ENCODE measurements around the gene TBC1D2.

TBC1D2 gene

GRCh38 chr9:98211260-98211659, 44.2 kb downstream of the TBC1D2 start:
- FAIRE-seq = no peak

GRCh38 chr9:98210435-98210834, 45.0 kb downstream of the TBC1D2 start:
- no peak for FAIRE-seq

GRCh38 chr9:98209530-98209929, 45.9 kb downstream of the TBC1D2 start:
- no peak for FAIRE-seq

DNA sequence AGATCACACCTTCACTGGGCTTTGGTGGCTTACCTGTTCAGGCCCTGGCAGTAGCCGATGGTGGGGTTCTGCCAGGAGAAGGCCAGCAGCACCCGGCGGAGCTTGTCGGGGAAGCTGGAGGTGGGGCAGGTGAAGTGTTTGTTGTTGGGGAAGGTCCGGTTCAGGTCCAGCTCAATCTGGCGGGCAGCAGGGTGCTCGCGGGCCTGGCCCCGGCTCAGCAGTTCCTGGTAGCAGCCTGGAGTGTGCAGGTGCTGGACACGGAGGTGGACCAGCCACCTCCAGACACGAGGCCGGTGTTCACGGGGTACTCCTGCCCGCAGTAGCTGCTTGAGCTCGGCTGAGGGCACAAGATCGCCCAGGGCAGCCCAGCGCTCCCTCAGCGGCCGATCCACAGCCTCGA, 46.8 kb downstream of the TBC1D2 start:
- no peak for FAIRE-seq

- no peak for FAIRE-seq
These were observed 47.8 kb downstream of the TBC1D2 start for GRCh38 chr9:98207606-98208005.

- FAIRE-seq = no peak
These were observed 48.7 kb downstream of the TBC1D2 start for GRCh38 chr9:98206754-98207153.

DNA sequence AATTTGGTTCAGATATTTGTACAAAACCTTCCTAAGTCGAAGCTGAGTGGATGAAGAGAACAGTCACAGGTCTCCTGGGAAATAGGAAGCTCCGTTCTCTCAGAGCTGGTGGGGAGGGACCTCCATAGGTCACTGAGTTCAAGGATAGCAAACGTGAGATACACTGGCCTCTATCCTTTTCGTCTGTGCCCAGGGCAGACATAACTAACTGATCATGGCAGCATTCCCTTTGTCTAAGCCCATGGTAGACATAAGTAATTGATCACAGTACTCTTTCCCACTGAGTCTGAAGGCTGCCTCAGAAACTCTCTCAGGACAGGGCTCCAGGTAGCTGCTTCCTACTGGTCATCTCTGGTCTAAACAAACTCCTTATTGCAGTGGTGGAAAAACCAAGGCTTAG, 50.8 kb downstream of the TBC1D2 start:
- no peak for FAIRE-seq

DNA sequence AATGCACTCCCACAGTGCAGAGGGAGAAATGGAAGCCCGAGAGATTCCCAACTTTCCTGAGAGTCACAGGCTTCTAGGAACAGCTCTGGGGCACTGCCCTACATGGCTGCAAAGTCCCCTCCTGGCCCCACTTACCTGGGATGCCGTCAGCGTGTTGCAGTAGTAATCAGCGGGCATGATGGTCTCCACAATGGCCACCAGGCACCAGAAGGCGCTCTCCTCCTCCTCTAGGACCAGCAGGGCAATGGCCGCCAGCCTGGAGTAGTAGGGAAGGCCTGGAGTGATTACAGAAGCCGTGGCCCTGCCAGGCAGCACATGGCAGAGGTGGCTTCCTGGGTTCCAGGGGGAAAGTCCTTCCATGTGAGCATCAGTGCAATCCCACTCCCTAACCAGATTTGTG, 52.3 kb downstream of the TBC1D2 start:
- no peak for FAIRE-seq

DNA sequence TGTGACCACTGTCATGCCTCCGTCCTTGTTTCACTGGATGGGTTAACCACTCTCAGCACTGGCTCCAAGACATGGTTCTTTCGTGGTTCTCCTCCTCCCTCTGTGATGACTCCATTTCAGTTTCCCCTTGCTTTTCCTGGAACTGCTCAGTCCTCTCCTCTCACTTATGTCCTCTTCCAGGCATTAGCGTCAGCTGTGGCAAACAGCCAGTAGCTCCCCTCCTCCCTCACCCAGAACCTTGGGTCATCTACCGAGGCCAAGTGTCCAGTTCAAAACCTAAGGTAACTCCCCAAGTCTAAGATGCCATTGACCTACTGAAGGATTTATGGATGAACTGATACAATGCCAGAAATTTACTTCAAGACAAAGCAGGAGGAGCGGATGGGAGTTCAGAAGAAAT, 53.2 kb downstream of the TBC1D2 start:
- FAIRE-seq = no peak

DNA sequence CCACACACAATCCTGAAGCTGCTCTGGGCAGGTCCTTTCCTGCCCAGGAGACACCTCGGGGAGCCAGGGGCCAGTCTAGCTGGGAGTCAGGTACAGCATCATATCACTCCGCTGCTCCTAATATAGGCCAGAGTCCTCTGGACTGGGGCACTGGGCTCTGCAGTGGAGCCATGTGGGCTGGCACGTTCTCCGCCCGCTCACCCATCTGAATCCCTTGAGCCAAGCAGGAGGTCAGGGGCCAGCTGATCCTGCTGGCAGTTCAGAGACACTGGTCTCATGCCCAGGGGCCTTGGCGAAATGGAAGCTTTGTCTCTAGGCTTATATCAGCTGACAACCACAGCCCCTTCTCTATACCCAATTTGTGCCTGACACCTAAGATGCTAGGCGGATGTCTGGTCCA, 53.7 kb downstream of the TBC1D2 start:
- no peak for FAIRE-seq

DNA sequence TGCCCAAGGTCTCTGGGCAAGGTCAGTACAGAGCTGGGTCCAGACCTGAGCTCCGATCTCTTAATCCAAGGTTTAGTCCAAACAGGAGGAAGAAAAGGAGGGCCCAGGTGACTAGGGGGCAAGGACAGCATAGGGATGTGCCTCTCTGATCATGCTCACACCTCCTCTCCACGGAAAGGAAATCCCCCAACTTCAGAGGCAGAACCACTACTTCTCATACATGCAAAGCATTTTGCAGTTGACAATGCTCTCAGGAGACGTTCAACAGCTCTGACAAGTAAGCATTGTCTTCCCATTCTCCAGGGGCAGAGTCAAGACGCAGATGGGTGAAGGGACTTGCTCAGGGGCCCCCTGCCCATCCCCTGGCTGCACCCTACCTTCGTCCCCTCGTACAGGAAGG, 54.3 kb downstream of the TBC1D2 start:
- no peak for FAIRE-seq

DNA sequence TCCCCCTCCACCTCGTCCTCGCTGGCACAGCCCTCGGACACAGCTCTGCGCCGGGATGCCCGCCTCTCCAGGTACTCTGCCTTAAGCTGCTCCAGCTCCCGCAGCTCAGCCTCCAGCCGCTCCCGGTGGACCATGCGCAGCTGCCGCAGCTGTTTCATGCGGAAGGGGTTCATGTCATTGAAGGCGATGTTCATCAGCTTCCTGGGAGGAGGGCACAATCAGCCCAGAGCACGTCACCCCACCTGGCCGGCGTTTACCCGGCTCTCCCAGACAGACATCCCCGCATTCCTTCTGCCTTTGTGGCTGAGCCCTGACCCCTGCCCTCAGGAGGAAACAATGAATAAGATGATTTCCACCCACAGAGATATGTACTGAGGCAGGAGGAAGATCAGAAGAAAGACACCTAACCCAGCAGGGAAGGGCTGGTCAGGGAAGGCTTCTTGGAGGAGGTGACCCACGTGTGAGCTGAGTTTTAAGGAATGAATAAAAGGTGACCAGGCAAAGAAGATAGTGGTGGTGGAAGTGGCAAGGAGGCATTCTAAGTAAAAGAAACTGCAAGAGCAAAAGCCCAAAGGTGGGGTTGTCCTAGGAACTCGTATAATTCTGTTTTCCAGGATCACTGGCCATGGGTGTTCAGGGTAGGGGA, 55.9 kb downstream of the TBC1D2 start:
- FAIRE-seq = no peak

GRCh38 chr9:98195671-98196070, 59.8 kb downstream of the TBC1D2 start:
- no peak for FAIRE-seq

- FAIRE-seq = no peak
These were observed 62.0 kb downstream of the TBC1D2 start for GRCh38 chr9:98193336-98193944.

- FAIRE-seq = peak; percentile 63
These were observed 62.7 kb downstream of the TBC1D2 start, which contains the start of gene CORO2A for GRCh38 chr9:98192503-98193335. CORO2A (minus strand) TSS chr9:98192637; CDS start chr9:98157660, 34,977 bp downstream.

DNA sequence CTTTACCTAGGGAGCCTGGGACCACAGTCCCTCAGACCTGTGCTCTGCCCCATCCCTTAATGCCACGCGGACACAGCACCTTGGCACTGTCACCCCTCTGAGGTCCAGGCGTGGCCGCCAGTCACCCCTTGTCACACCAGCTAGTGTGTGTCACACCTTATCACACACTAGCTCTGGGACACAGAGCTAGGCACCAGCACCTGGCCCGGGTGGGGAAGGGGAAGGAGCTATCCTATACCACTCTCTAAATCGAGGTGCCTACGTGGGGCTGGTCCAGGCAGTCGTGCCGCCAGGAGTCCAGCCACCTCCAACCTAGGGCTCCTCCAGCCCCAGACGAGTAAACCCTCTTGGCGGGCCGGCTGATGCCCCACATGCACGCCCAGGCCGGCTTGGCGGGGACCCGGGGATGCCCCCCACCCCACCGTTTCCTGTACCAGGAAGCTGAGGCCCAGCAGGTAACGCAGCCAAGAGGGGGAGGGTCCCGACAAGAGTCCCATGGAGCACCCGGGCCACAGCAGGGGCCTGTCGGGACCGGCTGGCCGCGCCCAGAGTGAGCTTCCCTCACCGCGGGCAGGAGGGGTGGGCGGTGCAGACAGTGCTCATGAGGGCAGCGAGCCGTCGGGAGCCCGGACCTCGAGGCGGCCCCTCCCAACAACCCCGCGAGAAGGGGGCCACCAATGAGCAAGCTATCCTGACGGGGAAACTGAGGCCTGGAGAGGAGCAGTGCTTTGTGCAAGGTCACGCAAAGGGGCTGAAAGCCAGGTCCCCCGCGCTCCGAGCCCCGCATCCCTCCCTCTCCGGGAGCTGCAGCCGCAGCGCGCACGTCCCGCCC, 63.6 kb downstream of the TBC1D2 start:
- FAIRE-seq = no peak

DNA sequence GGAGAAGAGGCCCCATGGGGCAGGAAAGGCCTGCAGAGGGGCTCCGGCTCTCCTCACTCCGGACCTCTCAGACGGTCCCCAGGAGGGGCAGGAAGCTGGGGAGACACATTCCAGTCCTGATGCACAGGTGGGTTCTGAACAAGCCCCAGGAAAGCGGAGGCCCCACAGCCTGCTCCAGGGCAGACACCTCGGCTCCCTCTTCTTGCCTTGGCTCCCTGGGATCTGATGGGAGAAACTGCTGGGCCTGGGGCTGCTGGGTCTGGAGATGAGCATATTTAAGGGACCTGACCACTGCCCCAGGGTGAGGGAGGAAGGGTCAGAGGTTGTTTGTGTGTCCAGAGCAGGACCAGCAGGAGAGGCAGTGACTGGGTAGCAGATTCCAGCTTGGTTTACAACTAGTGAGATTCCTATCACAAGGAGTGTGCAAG, 64.3 kb downstream of the TBC1D2 start:
- no peak for FAIRE-seq

- no peak for FAIRE-seq
These were observed 64.7 kb downstream of the TBC1D2 start for GRCh38 chr9:98190757-98191105.

DNA sequence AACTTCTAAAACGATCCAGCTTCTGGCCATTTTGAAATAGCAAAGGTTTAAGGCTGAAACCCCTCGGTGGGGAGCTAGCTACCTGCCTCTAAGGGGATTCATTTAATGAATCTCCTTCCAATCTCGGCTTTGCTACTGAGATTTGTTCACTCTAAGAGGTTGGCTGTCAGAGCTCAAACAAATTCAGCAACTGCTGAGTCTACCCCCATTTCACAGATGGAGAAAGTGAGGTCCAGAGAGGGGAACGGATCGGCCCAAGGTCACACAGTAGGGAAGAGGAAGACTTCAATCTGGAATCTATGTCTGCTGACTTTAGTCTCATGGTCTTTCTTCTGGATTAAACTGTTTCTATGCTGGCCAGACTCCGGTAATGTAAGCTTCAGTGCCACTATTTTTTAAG, 66.0 kb downstream of the TBC1D2 start:
- FAIRE-seq = no peak

DNA sequence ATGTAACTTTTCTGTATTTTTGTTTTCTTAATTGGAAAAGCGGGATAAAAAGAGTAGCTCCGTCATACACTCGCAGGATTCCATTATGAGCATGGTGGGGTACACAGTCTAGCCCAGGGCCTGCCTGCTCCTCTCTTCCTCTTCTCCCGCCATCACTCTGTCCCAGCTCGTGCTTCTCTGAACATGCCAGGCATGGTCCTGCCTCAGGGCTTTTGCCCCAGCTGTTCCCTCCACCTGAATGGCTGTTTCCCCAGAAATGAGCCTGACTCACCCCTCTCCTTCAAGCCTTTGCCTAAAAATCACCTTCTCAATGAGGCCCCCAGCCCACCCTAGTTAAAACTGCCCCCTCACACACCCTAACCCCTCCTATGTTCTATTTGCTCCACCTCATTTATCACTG, 67.5 kb downstream of the TBC1D2 start:
- FAIRE-seq = no peak

GRCh38 chr9:98186236-98186635, 69.2 kb downstream of the TBC1D2 start:
- FAIRE-seq = no peak

GRCh38 chr9:98185611-98186171, 69.8 kb downstream of the TBC1D2 start:
- no peak for FAIRE-seq

DNA sequence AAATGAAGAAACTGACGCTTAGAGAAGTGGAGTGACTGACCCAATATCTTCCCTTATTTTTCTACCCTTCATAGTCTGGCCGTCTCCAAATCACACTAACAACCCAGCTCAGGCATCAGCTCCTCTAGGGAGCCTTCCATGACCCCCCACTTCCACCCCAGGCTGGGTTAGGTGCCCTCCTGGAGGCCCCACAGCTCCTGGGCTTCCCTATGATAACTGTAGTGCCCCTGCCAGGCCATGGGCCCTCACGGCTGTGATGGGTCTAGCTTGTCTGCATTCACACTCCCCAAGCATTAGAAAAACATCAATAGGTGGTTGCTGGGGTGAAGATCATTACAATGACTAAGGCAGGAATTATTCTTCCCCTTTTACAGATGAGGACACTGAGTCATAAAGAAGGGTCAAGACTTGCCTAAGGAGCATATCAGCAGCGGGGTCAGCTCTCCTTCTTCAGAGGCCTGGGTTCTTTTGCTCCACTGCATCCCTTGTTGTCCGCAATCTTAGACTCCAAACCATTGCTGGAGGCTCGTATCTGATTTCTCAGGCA, 70.4 kb downstream of the TBC1D2 start:
- no peak for FAIRE-seq
